GM10248 (cell line): Measurements from ENCODE around the gene TSPAN18.

ENCODE experiments used
- CTCF ChIA-PET: fragments of 300-600 bp; sonication (Branson Sonifier 250); formaldehyde crosslinking; extraction: SDS; loops from one replicate; lab custom pipeline; 2021; ENCODE audit warnings: antibody characterized with exemption; lab: Yijun Ruan, JAX
- POLR2A ChIA-PET: fragments of 350-650 bp; sonication (Branson Sonifier 250); formaldehyde crosslinking; extraction: SDS; loops from one replicate; lab custom pipeline; 2020; ENCODE audit warnings: antibody characterized with exemption; lab: Yijun Ruan, JAX
- DNase-seq: peaks from one replicate; pipeline ENCODE4 v3.0.0; 2012; ENCODE audit errors: extremely low spot score
- CTCF ChIP-seq: IDR thresholded peaks from 2 replicates; pipeline ENCODE4 v1.5.1; 2012; ENCODE audit warnings: mild to moderate bottlenecking, low read depth; ENCODE audit errors: extremely low read depth, missing control alignments, control extremely low read depth

TSPAN18 gene

GRCh38 chr11:44846852-44847251 lies 120.1 kb downstream of the TSPAN18 start:
- CTCF ChIA-PET: interaction anchor here (2.3 kb wide), 1 partner anchor 11 kb away, joined by 6 read pairs; no protein-coding TSS in a partner anchor
- no peak for TF ChIP-seq CTCF
- POLR2A ChIA-PET: no interaction called here
- DNase-seq: no peak

- TF ChIP-seq CTCF: no peak
- ChIA-PET POLR2A (no interaction called here), CTCF (interaction anchor here (2.3 kb wide), 1 partner anchor 10 kb away, joined by 6 read pairs; no protein-coding TSS in a partner anchor)
- no peak for DNase-seq
Measured at GRCh38 chr11:44847316-44847715, 120.6 kb downstream of the TSPAN18 start.

GRCh38 chr11:44848203-44848962 lies 121.6 kb downstream of the TSPAN18 start:
- TF ChIP-seq CTCF: no peak
- CTCF ChIA-PET: interaction anchor here (1.2 to 2.3 kb wide), 6 partner anchors 9 to 72 kb away, joined by 3 to 6 read pairs (median 4); no protein-coding TSS in a partner anchor
- DNase-seq: no peak
- POLR2A ChIA-PET: interaction anchor here (0.6 kb wide), 1 partner anchor 236 kb away, joined by 3 read pairs; no protein-coding TSS in a partner anchor

- DNase-seq: no peak
- no peak for TF ChIP-seq CTCF
- CTCF ChIA-PET: interaction anchor here (1.2 to 2.3 kb wide), 6 partner anchors 9 to 73 kb away, joined by 3 to 6 read pairs (median 4); no protein-coding TSS in a partner anchor
- POLR2A ChIA-PET: no interaction called here
Measured at GRCh38 chr11:44848963-44849350, 122.2 kb downstream of the TSPAN18 start.

GRCh38 chr11:44849424-44849823 lies 122.7 kb downstream of the TSPAN18 start:
- POLR2A ChIA-PET: no interaction called here
- CTCF ChIA-PET: interaction anchor here (1.2 to 2.3 kb wide), 4 partner anchors 8 to 74 kb away, joined by 3 to 6 read pairs (median 4); no protein-coding TSS in a partner anchor
- DNase-seq: no peak
- TF ChIP-seq CTCF: no peak

GRCh38 chr11:44849922-44850321 lies 123.2 kb downstream of the TSPAN18 start:
- POLR2A ChIA-PET: no interaction called here
- CTCF ChIA-PET: interaction anchor here (1.2 to 2.0 kb wide), 2 partner anchors 15 to 74 kb away, joined by 3 to 4 read pairs; no protein-coding TSS in a partner anchor
- no peak for TF ChIP-seq CTCF
- no peak for DNase-seq
